Liver (tissue), 3 donors: ENCODE results near the gene DTNB.
A peak's percentile ranks its signal among the peaks of the same experiment; 100 is the strongest.

Source experiments
- CTCF ChIP-seq: fragments of 150-350 bp; IDR thresholded peaks from 2 replicates; pipeline ENCODE4 v1.5.1; 2017; ENCODE audit warnings: improper control_type of control experiment, low read depth, low read length; ENCODE audit not compliant: missing input control
- RAD21 ChIP-seq, 2 donors: IDR thresholded peaks; 2 replicates each; pipeline ENCODE4 v1.6.1; 2016; ENCODE audit warnings: antibody characterized with exemption in 2 of 2, mild to moderate bottlenecking in 2 of 2
- donor health status: healthy.
- donor health status: healthy.

- peak; percentile 20 for TF ChIP-seq CTCF
- TF ChIP-seq RAD21 (IDR thresholded peaks at IDR 0.05) = peak; percentile 37 to 64
These were observed 300.0 kb downstream of the DTNB start for GRCh38 chr2:25373269-25373981.
